T-helper 9 cell (primary cell): ENCODE results near the gene PCCA.
"Not testable (repeated sequence)": the region's sequence is repeated elsewhere in the genome, so short reads cannot be mapped to it uniquely, and the experiment has no call there.

Source experiments
- DNase-seq: peaks from one replicate; pipeline ENCODE4 v3.0.0-alpha.2; 2020

PCCA gene

DNA sequence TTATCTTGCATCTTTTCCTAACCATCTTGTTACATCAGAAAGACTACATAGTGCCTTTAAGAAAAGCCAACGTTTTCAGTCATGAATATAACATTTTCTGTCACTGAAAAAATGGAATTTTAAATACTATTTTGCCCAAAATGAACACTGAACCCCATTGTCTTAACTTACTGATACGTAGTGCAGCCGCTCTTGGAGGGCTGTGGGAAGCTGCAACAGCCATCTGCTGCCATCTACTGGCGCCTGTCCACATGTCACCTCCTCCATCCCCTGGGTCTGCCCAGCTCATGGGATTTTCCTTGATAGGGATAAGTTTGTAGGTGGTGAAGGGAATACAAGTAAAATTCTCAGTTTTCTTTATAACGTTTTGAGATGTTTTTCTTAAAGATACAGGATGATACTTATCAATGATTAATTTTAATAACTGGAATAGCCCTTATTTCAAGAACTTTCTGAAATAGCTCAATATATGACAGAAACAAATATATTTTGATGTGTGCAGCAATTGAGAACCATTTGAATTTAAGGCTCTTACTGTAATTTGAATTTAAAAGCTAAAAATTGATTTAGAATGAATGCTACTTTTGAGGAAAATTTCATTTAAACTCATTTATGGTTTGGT lies 426.0 kb downstream of the PCCA start:
- peak; percentile 65 for DNase-seq

DNA sequence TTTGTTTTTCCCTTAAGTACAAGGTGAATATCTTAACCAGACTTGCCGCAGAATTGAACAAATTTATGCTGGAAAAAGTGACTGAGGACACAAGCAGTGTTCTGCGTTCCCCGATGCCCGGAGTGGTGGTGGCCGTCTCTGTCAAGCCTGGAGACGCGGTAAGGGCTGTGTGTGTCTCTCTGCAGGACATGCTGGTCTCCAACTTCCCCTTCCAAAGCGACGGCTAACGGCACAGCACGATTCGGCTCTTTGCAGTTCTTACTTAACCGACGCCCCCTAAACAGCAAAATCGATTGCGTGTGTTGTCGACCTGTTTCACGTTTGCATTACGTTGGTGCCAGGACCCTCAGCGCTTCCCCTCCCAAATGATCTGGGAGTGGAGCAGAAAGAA lies 426.5 kb downstream of the PCCA start:
- DNase-seq, result no peak

DNA sequence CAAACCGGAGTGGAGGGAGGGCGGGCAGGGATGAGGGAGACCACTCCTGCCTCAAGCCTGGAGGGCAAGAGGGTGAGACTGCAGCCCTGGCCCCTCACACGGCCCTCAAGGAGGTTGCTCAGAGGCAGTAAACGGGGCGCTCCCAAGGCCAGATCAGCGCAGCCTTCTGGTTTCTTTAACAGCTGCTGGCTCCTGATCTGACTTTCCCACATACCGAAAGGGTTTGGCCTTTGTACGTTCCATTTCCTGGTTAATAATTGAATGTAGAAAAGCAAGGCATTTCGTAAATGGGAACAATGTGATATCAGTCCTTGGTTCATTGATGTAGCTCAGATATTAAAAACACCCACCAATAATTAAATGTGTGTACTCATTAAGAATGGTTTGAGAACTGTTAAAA lies 428.2 kb downstream of the PCCA start:
- no peak for DNase-seq

DNA sequence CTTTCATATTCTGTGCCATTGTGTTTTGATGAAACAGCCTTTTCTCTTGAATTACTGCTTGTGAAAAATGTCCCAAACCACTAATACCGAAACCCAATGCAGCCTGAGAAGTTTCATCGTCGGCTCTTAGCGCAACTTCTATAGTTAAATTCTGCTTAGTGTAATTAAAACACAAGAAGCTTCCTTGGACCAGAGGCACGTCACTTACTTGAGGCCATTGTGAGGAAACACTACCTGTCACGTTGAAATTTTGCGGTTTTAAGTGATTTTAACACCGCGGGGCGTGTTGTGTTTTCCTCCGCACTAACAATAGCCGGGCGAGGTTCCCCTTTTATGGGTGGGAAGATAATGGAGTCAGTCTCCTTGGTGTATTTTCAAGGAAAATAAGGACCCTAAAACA lies 428.8 kb downstream of the PCCA start:
- DNase-seq, result no peak

DNA sequence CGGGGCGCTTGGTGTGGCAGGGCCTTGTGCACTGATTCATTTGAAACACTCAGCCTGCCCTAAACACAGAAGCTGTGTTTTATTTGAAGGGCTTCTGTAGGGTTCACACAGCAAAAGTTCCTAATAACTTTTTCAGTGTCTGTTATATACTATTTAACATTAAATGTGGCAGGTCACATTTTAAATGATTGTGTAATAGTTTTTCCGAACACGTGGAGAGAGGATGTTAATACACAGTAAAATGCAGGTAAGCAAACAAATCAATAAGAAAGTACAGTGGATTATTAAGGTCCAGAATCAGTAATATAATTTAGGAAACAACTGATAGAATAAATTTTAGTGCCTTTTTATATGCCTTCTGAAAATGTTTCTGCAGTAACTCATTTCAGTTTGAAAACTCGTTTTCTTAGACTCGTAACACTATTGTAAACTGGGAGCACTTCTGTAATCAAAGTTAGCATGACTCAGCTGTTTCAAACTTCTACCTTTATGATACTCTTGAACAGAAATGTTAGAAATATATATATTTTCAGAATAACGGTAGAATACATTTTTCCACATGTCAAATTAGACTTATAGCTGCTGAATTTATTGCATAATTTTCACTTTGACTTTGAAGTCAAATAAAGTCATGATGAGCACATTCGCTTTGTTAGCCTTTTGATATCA lies 429.6 kb downstream of the PCCA start:
- no peak for DNase-seq

DNA sequence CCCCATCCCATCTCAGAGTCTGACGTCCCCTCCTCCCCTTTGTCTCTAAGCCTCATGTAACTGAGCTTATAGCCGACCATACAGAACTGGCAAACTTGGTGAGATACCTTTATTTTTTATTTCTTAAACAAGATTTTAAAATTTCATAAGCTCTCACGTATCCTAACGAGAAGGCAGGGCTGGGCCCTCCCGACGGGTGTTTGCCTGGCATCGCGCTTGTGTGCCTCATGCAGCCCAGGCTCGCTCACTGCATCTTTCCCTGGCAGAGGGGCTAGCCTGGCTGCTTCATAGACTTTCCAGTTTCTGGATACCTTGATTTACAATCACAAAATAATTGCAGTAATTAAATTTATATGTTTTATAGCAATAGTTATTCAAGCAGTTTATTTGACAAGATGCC lies 430.7 kb downstream of the PCCA start:
- DNase-seq, result no peak

DNA sequence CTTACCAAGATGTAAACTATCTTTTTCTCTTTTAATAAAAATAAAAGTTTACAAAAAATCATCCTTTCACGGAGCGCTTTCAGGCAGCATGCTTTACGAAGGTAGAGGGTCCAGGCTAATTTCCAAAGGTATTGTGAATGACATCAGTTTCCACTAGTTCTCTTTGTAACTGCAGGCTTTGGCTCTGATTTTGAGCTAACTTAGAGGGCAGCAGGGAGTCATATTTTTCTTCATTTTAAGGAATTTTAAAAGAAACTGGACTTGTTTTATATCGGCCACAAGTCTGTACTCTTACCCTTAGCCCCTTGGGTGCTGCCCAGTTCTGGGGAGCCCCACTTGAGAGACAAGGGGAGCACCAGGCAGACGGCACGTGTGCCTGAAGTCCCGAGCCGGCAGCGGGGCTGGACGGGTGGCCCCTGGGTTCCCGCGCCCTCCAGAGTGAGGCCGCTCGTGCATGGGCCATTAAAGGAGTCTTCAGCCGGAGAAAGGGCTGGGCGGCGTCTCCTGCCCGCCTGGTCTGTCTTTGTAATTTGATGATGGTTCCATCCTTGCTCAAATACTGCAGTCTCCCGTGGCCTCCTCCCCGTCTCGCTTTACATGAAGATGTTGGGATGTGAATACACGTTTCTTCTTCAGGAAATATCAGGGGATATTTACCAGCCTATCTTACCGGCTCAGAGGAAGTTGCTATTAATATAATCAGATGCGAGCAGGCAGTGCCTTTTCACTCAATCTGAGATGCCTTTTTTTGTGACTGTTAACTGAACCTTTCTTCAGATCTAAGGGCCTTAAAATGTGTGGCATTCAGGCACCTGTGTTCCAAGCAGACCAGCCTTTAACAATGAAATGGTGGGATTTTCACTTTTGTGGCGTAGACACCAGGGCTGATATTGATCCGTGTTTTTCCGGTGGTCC lies 432.3 kb downstream of the PCCA start:
- no peak for DNase-seq

DNA sequence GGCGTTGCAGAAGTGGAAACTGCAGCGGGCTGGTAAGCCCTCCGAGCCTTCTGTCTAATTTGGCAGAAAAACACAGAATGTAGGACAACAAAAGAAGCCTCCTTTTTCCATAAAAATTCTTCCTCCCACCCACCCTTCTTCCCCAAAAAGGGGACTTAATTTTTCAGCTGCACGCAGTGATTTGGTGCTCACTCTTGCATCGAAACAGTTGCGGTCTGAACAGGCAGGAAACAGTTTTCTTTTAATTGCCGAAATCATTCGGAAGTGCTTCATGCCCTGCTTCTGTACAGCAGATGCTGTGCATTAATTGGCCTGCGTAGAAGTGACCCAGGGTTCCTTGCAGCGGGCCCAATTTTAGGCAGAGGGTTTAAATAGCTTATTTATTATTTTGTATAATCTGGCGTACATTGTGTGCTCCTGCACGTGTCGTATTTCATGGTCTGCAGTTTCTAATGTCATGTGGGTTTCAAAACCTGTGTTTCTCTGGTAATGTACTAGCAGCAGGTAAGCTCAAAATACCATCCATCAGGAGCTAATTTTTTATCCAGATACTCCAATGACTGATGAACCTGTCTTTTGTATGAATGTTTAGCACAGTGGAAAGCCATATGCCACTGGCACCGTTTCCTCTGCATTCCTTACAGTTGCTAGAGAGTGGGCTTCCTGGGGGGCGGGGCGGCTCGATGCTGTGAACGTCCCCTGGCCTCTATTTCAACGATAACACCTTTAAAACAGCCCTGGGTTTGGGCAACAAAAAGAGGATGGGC lies 433.1 kb downstream of the PCCA start:
- no peak for DNase-seq

DNA sequence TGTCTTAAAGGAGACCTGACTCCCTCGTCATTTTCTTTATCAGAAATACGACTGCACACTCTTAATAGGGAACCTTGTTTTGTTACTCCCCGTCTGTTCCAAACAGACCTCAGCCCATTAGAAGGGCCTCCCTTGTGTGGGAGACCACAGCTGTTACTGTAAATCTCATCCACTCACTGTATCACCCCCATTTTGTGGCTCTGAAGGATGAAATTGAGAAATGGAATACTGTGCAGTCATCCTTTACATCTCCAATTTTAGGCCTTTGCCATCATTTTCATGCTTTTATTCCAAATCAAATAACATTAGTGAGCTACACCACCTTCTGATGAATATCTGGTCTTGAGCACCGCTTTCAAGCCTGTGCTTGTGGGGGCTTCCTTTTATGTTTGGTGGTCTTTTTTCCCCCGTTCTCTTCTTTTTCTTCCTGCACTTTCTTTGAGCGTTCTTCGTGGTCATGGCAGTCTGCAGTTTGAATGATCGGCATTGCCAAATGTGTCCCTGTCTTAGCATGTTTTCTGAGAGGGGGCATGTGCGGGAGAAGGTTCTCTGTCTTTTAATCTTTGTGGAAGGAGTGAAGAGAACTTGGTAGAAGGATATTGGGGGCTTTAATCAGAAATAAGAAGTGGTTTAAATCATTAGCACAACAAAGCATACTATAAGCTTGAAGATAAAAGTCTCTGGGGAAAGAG lies 433.9 kb downstream of the PCCA start:
- no peak for DNase-seq

DNA sequence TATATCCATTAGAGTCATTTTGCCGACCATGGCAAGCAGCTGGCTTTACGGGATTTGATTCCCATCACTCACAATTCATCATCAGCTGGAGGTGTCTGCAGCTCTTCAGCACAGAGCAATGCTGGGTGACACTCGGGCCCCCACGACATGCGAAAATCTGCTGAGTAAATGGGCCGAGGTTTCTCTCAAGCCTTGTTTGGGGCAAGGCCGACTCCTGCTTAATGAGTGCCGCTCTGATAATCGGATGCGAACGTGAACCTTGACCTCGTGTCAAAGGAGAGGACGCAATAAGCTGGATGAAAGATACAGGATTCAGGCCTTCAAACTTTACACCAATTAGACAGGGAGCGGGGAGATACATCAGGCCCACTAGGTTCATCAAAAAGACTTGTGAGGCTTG lies 434.5 kb downstream of the PCCA start:
- DNase-seq, result no peak

DNA sequence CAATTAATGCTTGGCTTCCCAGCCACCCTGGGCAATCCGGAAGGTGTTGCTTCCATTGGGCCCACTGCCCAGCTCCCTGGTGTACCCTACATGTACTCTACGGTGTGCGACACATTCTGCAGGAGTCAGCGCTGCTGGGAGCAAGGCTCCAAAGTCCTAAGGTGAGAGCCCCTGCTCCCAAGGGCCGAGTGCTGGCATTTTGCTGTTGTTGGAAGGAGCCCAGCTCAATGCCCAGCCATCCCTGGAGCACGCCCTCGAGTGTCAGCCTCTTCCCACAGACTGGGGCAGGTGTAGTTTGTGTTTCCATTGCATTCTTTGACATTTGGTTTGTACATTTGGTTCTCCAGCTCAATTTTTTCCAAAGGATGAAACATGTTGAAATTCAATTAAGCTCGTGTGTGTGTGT lies 435.1 kb downstream of the PCCA start:
- DNase-seq, result no peak

DNA sequence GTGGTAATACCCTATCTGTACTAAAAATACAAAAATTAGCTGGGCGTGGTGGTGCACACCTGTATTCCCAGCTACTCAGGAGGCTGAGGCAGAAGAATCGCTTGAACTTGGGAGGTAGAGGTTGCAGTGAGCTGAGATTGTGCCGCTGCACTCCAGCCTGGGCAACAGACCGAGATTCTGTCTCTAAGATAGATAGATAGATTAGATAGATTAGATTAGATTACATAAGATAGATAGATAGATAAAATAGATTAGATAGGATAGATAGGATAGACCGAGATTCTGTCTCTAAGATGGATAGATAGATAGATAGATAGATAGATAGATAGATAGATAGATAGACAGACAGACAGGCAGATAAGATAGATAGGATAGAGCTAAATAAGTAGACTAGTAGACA lies 435.8 kb downstream of the PCCA start:
- DNase-seq, result not testable (repeated sequence)

DNA sequence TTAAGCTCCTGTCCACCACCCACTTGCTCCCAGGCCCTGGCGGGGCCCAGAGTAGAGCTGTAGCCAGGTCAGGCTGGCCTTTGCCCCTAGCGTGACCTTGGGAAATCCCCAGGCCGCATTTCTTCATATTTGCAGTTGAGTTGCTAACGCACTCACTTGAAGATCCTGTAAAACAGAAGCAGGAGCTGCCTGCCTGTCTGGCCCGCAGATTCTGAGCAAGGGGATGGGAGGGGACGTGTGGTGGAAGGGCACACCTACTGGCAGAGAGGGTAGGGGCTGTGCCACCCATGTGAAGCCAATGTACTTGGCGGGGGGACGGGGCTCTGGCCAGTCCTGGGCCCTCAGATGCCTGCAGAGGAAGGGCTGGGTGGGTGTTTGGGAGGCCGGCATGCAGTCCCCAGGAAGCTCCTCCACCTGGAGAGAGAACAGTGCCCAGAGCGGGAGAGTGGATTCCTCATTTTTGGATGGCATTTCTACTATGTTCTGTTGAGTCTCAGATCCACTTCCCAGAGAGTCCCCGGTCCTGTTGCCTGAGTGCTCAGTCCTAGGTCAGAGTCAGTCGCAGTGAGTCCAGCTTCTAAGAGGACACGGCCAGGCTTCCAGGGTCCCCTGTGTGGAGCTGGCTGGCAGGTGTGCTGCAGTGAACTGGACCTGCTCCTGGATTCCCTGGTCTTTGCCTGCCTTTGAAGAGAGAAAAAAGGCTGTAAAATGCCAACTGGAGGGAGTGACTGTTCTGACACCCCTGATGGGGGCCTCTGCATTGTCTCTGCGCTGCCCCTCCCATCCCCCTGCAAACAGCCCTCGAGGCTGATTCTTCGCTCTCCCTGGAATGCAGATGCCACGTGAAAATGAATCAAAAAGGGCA lies 436.8 kb downstream of the PCCA start:
- no peak for DNase-seq

DNA sequence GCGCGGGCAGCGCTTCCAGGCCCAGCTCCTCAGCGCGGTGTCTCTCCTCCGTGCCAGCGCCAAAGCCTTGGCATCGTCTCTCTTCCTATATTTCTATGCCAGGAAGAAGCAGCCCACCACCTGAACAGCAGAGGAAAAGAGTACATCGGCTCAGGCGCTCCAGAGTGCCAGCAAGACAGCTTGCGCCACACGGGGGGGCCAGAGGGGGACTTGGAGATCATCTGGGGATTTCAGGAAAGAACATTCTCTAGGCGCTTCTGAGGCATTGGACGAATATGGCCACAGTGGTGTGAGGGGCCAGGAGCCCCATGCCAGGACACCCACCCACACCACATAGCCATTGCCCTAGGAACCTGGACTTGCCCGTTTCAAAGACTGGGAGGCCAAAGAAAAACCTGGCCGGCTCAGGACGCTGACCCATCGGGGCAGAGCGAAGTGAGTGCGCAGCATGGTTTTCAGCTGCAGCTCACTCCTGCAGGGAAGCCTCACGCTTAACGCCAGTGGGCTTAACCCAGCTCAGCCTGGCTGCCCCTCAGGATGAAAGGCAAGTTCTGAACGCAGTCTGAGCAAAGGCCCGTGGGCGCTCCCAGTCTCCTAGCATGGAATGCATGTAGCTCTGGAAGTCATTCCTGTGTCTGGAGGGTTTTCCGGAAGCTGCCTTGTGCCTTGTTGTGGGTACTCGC lies 437.6 kb downstream of the PCCA start:
- no peak for DNase-seq

DNA sequence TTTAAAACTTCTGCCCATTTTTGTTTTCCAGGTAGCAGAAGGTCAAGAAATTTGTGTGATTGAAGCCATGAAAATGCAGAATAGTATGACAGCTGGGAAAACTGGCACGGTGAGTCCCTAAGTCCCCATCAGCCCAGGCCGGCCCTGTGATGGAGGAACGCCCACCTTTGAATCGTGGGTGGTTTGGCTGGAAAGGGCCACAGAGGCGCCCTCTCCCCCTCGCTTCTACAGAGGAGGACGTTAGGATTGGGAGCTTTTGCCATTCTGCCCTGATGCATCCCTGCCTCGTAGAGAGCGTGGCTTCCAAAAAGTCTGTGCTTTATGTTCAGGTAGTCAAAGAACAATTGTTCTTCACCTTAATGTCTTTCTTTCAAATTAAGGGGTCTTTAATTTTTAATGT lies 438.8 kb downstream of the PCCA start:
- no peak for DNase-seq

DNA sequence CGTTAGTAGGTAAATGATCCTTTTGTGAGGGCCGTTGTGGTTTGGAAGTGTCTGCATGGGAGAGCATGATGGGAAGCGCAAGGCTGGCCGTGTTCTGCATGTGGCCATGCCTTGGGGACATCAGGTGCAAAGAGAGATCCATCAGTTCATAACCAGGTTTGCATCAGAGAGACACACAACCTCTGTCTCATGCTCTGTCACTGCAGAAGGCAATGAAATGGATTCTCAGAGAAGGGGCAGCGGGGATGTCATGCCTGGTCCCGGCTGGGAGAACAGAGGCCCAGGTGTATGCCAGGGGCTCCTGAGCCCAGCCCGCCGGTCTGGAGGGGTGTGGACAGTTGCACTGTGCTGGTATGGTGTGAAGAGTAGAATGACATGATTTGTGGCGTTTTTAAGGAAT lies 439.5 kb downstream of the PCCA start:
- no peak for DNase-seq

DNA sequence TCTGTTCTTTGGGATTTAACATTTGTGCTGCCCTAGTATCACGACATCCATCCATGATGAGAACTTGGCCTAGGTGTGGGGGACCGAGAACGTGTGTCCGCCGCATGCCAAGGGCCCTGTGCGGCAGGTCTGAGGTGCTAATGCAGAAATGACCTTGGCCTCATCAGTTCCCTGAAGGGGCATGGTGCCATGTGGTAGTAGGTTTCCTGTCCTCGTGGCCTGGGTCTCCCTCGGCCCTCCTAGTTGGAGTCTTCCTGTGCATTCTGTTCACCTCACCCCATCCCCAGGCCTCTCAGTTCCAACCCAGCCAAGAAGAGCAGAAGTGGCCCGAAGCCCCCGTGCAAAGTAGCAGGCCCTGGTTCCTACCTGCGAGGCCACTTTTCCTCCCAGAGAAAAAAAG lies 439.9 kb downstream of the PCCA start:
- no peak for DNase-seq

DNA sequence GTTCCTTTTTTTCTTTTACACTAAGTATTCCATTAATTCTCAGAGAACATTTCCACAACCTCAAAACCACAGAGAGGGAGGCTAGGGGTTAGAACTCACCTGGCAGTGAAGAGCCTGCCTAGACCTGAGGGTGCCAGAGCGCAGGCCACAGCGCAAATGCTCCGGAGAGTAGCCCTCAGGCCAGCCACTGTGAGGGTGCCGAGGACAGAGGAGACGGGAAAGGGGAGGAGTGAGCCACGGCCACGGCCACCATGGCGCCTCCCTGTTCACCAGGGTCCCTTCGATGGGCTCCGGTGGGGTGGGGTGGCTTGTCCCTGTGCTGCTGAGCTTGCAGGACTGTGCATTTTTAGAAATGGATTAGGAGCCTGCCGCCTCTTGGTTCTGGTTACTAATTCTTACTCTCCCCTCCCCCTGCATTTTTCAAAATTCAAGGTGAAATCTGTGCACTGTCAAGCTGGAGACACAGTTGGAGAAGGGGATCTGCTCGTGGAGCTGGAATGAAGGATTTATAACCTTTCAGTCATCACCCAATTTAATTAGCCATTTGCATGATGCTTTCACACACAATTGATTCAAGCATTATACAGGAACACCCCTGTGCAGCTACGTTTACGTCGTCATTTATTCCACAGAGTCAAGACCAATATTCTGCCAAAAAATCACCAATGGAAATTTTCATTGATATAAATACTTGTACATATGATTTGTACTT lies 440.9 kb downstream of the PCCA start:
- DNase-seq, result no peak

DNA sequence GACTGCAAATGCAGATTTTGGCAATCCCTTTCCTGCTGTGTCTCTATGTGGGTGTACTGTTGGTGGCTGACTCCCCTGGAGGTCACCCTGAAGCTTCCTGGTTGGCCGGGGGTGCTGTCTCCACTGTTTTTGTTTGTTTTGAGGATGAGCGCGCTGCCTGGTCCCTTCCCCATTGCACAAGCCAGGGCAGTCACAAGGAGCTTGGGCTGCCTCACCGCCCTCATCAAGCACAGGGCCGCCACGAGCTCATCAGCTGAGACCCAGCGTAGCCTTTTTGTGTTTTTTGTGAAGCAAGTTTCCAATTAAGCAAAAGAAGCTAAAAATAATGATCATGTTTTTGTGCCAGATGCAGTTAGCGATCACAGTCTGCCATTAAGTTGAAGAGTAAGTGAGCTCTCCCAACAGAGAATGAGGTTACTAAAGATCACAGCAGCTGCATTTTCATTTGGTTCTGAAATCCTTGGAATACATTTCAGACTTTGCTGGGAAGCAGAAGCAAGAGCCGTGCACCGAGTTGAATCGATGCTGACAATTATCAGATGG lies 441.8 kb downstream of the PCCA start:
- DNase-seq, result no peak
